Measurements from ENCODE around the gene PPP6R2. TPM values are rescaled to one million over a fixed set of nuclear protein-coding genes. Genes with fewer than 3 reads are reported as not detected.

PPP6R2 gene
- total and polyA plus RNA-seq, 2 donors (not counting 3 experiments of a cell fraction or from before 2014, with no cell fraction given): 38.6 to 54.6 TPM

GRCh38 chr22:50460938-50461337 lies 117.8 kb downstream of the PPP6R2 start:
- no peak overlapping the region for H2AFZ ChIP-seq (ENCODE audit: low read depth, low read length)
- DNase-seq (ENCODE audit: low read depth, low spot score) (no peak), FAIRE-seq (no peak)
- no peaks in the 10 kb centered on the region for H3K9me3 ChIP-seq (replicated peaks; ENCODE audit: control insufficient read depth, insufficient read depth, low read length)
- H3K9ac ChIP-seq (replicated peaks; ENCODE audit: extremely low read depth, insufficient read depth, low read length): no peak overlapping the region
- H3K4me3 ChIP-seq (replicated peaks in 1 of 3; ENCODE audit: insufficient read depth in 1 of 3, low read depth in 1 of 3, low read length in 3 of 3): no peak overlapping the region
- peaks cover 0 to 78% of the 10 kb centered on the region in 2 experiments for H3K36me3 ChIP-seq (ENCODE audit: control insufficient read depth in 2 of 2, extremely low read depth in 1 of 2, insufficient read depth in 2 of 2, low read length in 2 of 2)
- TF ChIP-seq POLR2A (IDR thresholded peaks at IDR 0.05; ENCODE audit: low read depth, low read length) (no peak), GATA2 (IDR thresholded peaks at IDR 0.05; ENCODE audit: insufficient read depth, insufficient read length, low read depth, low read length) (no peak), FOS (IDR thresholded peaks at IDR 0.05; ENCODE audit: borderline replicate concordance, insufficient read depth, low read length) (no peak), POLR2AphosphoS5 (IDR thresholded peaks at IDR 0.05; ENCODE audit: insufficient read depth, low read depth, low read length) (no peak), JUN (IDR thresholded peaks at IDR 0.05; ENCODE audit: borderline replicate concordance, insufficient read depth, insufficient read length, low read depth) (no peak), CTCF (IDR thresholded peaks at IDR 0.05; ENCODE audit: extremely low read depth in 1 of 2, insufficient read depth in 1 of 2, low read depth in 1 of 2, low read length in 2 of 2) (no peak), MAX (IDR thresholded peaks at IDR 0.05; ENCODE audit: insufficient read depth, insufficient read length) (no peak), EZH2 (IDR thresholded peaks at IDR 0.05; ENCODE audit: borderline replicate concordance, low read depth, low read length, severe bottlenecking) (no peak), MYC (IDR thresholded peaks at IDR 0.05; ENCODE audit: low read depth, low read length) (no peak)
- no peaks in the 10 kb centered on the region for H3K4me1 ChIP-seq (ENCODE audit: control insufficient read depth, extremely low read depth, insufficient read depth, low read length)
- BruUV-seq (replicated peaks): no TSS peak
- no peak overlapping the region for H3K27ac ChIP-seq (ENCODE audit: insufficient read depth, low read depth, low read length)
- H3K27me3 ChIP-seq (ENCODE audit: control insufficient read depth in 2 of 2, insufficient read depth in 2 of 2, low read length in 2 of 2): no peaks in the 10 kb centered on the region
- H3K4me2 ChIP-seq (ENCODE audit: insufficient read depth, low read length): no peak overlapping the region
- CTCF ChIA-PET: interaction anchor here (1.3 kb wide), 1 partner anchor 37 kb away, joined by 5 read pairs; no protein-coding TSS in a partner anchor
- POLR2A ChIA-PET: no interaction called here
- H4K20me1 ChIP-seq (replicated peaks; ENCODE audit: control insufficient read depth, extremely low read depth, insufficient read depth, low read length): no peaks in the 10 kb centered on the region
- intact Hi-C loops (cut with micrococcal nuclease) (no loop called here), dilution Hi-C loops (cut with MboI; ENCODE audit: extremely low pct_ligation_motif_present, low sequenced_read_pairs) (no loop called here)
- H3K79me2 ChIP-seq (ENCODE audit: control insufficient read depth, insufficient read depth, low read length): no peaks in the 10 kb centered on the region
- no peaks in the 10 kb centered on the region for H3K9me1 ChIP-seq (replicated peaks; ENCODE audit: control insufficient read depth, extremely low read depth, insufficient read depth, low read length)
